Neural progenitor cell (in vitro differentiated cells): ENCODE measurements around the gene MN1. TPM values are rescaled to one million over a fixed set of nuclear protein-coding genes. Genes with fewer than 3 reads are reported as not detected.
A peak's percentile ranks its signal among the peaks of the same experiment; 100 is the strongest.

Source experiments
- DNase-seq: peaks from one replicate; pipeline ENCODE4 v3.0.0-alpha.2; 2016; ENCODE audit warnings: low spot score
- H2AFZ ChIP-seq: fragments of 200-600 bp; sonication (generic); replicated peaks from 2 replicates; pipeline ENCODE4 v1.6.1; 2016; ENCODE audit warnings: antibody characterized with exemption
- H3F3A ChIP-seq: fragments of 200-600 bp; sonication (generic); 2 replicates; pipeline ENCODE4 v1.6.1; 2016; ENCODE audit warnings: antibody characterized with exemption, low read depth
- H3K27ac ChIP-seq: fragments of 200-600 bp; sonication (generic); 2 replicates; pipeline ENCODE4 v1.5.1; 2016; ENCODE audit warnings: mild to moderate bottlenecking
- H3K27me3 ChIP-seq: fragments of 200-600 bp; sonication (generic); 2 replicates; pipeline ENCODE4 v1.6.1; 2016; ENCODE audit warnings: mild to moderate bottlenecking, moderate library complexity
- H3K36me3 ChIP-seq: fragments of 200-600 bp; sonication (generic); 2 replicates; pipeline ENCODE4 v1.5.1; 2016
- H3K4me1 ChIP-seq: fragments of 200-600 bp; sonication (generic); 2 replicates; pipeline ENCODE4 v1.6.1; 2016; ENCODE audit warnings: mixed run types
- H3K4me2 ChIP-seq: fragments of 200-600 bp; sonication (generic); 2 replicates; pipeline ENCODE4 v1.6.1; 2016
- H3K4me3 ChIP-seq: fragments of 200-600 bp; sonication (generic); 2 replicates; pipeline ENCODE4 v1.5.1; 2016
- H3K79me2 ChIP-seq: fragments of 200-600 bp; sonication (generic); 2 replicates; pipeline ENCODE4 v1.6.1; 2016; ENCODE audit warnings: low read depth
- H3K9ac ChIP-seq: fragments of 200-600 bp; sonication (generic); 2 replicates; pipeline ENCODE4 v1.6.1; 2016
- H3K9me3 ChIP-seq: fragments of 200-600 bp; sonication (generic); 2 replicates; pipeline ENCODE4 v1.5.1; 2016; ENCODE audit warnings: low read depth
- H4K20me1 ChIP-seq: fragments of 200-600 bp; sonication (generic); 2 replicates; pipeline ENCODE4 v1.6.1; 2016; ENCODE audit warnings: low read depth
- H3K27ac Mint-ChIP-seq: 3 replicates; pipeline ENCODE4 v1.8.0; 2021; ENCODE audit warnings: mixed read lengths
- H3K27me3 Mint-ChIP-seq: 2 replicates; pipeline ENCODE4 v1.8.0; 2022; ENCODE audit warnings: low read depth, mild to moderate bottlenecking, inconsistent platforms, moderate library complexity, mixed read lengths; ENCODE audit not compliant: insufficient read depth
- H3K36me3 Mint-ChIP-seq: 3 replicates; pipeline ENCODE4 v1.8.0; 2021; ENCODE audit warnings: mixed read lengths
- H3K4me1 Mint-ChIP-seq: 3 replicates; pipeline ENCODE4 v1.8.0; 2021; ENCODE audit warnings: mixed read lengths
- H3K4me3 Mint-ChIP-seq: 3 replicates; pipeline ENCODE4 v1.8.0; 2021; ENCODE audit warnings: mild to moderate bottlenecking, moderate library complexity, mixed read lengths
- H3K9me3 Mint-ChIP-seq: 3 replicates; pipeline ENCODE4 v1.8.0; 2020; ENCODE audit warnings: mixed read lengths
- CTCF ChIP-seq: fragments of 200-600 bp; sonication (generic); IDR thresholded peaks from 2 replicates; pipeline ENCODE4 v1.5.1; 2017; ENCODE audit warnings: antibody characterized with exemption, mild to moderate bottlenecking
- EZH2 ChIP-seq: fragments of 200-600 bp; sonication (generic); IDR thresholded peaks from 2 replicates; pipeline ENCODE4 v1.6.1; 2017; ENCODE audit warnings: antibody characterized with exemption, mild to moderate bottlenecking, moderate library complexity
- EZH2phosphoT487 ChIP-seq: fragments of 200-600 bp; sonication (generic); IDR thresholded peaks from 2 replicates; pipeline ENCODE4 v1.6.1; 2017; ENCODE audit warnings: antibody characterized with exemption
- total RNA-seq: library from RNA; depleted of rRNA; stranded (reverse); fragments of >200 nt; gene quantifications from 2 replicates; pipeline ENCODE4 v1.2.3, GENCODE V29; 2015; ENCODE audit warnings: low replicate concordance

The MN1 gene
- total RNA-seq, 1 donor from 2014 or later: 13.3 TPM

GRCh38 chr22:27720860-27721259, 80.7 kb downstream of the MN1 start:
- Mint-ChIP-seq H3K4me1 (peaks cover 50% of the 10 kb centered on the region), H3K36me3 (peaks cover 4% of the 10 kb centered on the region), H3K27me3 (peaks cover 16% of the 10 kb centered on the region), H3K9me3 (peaks cover 22% of the 10 kb centered on the region), H3K4me3 (no peak overlapping the region), H3K27ac (no peak overlapping the region)
- Histone ChIP-seq H3K4me3 (no peak overlapping the region), H2AFZ (no peak overlapping the region), H3K9ac (no peak overlapping the region), H3K79me2 (no peaks in the 10 kb centered on the region), H3K27me3 (no peaks in the 10 kb centered on the region), H3K4me2 (no peak overlapping the region), H4K20me1 (no peaks in the 10 kb centered on the region), H3F3A (no peaks in the 10 kb centered on the region), H3K4me1 (peaks cover 6% of the 10 kb centered on the region), H3K36me3 (no peaks in the 10 kb centered on the region), H3K27ac (no peak overlapping the region), H3K9me3 (no peaks in the 10 kb centered on the region)
- no peak for DNase-seq
- no peak for TF ChIP-seq CTCF
- TF ChIP-seq EZH2: no peak
- no peak for TF ChIP-seq EZH2phosphoT487

- Histone ChIP-seq H3K9me3 (no peaks in the 10 kb centered on the region), H3K9ac (no peak overlapping the region), H3F3A (peaks cover 11% of the 10 kb centered on the region), H3K79me2 (no peaks in the 10 kb centered on the region), H3K27ac (no peak overlapping the region), H2AFZ (no peak overlapping the region), H3K4me1 (peaks cover 18% of the 10 kb centered on the region), H3K4me3 (no peak overlapping the region), H3K36me3 (no peaks in the 10 kb centered on the region), H4K20me1 (no peaks in the 10 kb centered on the region), H3K4me2 (no peak overlapping the region), H3K27me3 (no peaks in the 10 kb centered on the region)
- Mint-ChIP-seq H3K4me3 (no peak overlapping the region), H3K27ac (peak overlapping the region; percentile 75), H3K9me3 (peaks cover 16% of the 10 kb centered on the region), H3K36me3 (peaks cover 2% of the 10 kb centered on the region), H3K4me1 (peaks cover 57% of the 10 kb centered on the region), H3K27me3 (peaks cover 11% of the 10 kb centered on the region)
- no peak for DNase-seq
- TF ChIP-seq EZH2phosphoT487 (no peak), EZH2 (no peak), CTCF (no peak)
These were observed 81.9 kb downstream of the MN1 start for GRCh38 chr22:27719535-27720227.

GRCh38 chr22:27719036-27719347, 82.6 kb downstream of the MN1 start:
- no peak for DNase-seq
- Mint-ChIP-seq H3K4me1 (peaks cover 60% of the 10 kb centered on the region), H3K9me3 (peaks cover 9% of the 10 kb centered on the region), H3K27ac (no peak overlapping the region), H3K4me3 (no peak overlapping the region), H3K36me3 (peaks cover 2% of the 10 kb centered on the region), H3K27me3 (peaks cover 8% of the 10 kb centered on the region)
- H3K4me1 ChIP-seq: peaks cover 19% of the 10 kb centered on the region
- H3K27me3 ChIP-seq: no peaks in the 10 kb centered on the region
- no peaks in the 10 kb centered on the region for H3K79me2 ChIP-seq
- H4K20me1 ChIP-seq: no peaks in the 10 kb centered on the region
- H3K9me3 ChIP-seq: no peaks in the 10 kb centered on the region
- H3K9ac ChIP-seq: no peak overlapping the region
- no peak overlapping the region for H3K4me2 ChIP-seq
- H3F3A ChIP-seq: peaks cover 13% of the 10 kb centered on the region
- H3K27ac ChIP-seq: no peak overlapping the region
- TF ChIP-seq CTCF (no peak), EZH2phosphoT487 (no peak), EZH2 (no peak)
- H3K36me3 ChIP-seq: no peaks in the 10 kb centered on the region
- no peak overlapping the region for H3K4me3 ChIP-seq
- no peak overlapping the region for H2AFZ ChIP-seq
